Dendritic cell treated with granulocyte-macrophage colony-stimulating factor and Interleukin-4, amounts not matched to agents 40 ng/mL and 50 ng/mL, for 4 days (primary cell): Measurements from ENCODE around the gene PC.

Experiments used
- H3K27ac Mint-ChIP-seq: one replicate; pipeline ENCODE4 v1.8.0; 2022; ENCODE audit warnings: mild to moderate bottlenecking, mixed read lengths
- H3K27me3 Mint-ChIP-seq: one replicate; pipeline ENCODE4 v1.8.0; 2022; ENCODE audit warnings: mild to moderate bottlenecking, mixed read lengths
- H3K36me3 Mint-ChIP-seq: one replicate; pipeline ENCODE4 v1.8.0; 2022; ENCODE audit warnings: low read depth, mixed read lengths
- H3K4me1 Mint-ChIP-seq: one replicate; pipeline ENCODE4 v1.8.0; 2022; ENCODE audit warnings: low read depth, mixed read lengths
- H3K4me3 Mint-ChIP-seq: one replicate; pipeline ENCODE4 v1.8.0; 2022; ENCODE audit warnings: mild to moderate bottlenecking, moderate library complexity, mixed read lengths
- H3K9me3 Mint-ChIP-seq: one replicate; pipeline ENCODE4 v1.8.0; 2022; ENCODE audit warnings: mixed read lengths
- intact Hi-C: fragments of 100-400 bp; cut with micrococcal nuclease; formaldehyde crosslinking; loops from one replicate; pipeline ENCODE4 v1.15.0; 2022

Gene PC

GRCh38 chr11:66848671-66849500, 109.3 kb downstream of the PC start:
- Mint-ChIP-seq H3K9me3 (no peaks in the 10 kb centered on the region), H3K36me3 (peaks cover 63% of the 10 kb centered on the region), H3K4me3 (no peak overlapping the region), H3K27ac (no peak overlapping the region), H3K4me1 (peaks cover 58% of the 10 kb centered on the region), H3K27me3 (no peaks in the 10 kb centered on the region)
- intact Hi-C loops = no loop called here

DNA sequence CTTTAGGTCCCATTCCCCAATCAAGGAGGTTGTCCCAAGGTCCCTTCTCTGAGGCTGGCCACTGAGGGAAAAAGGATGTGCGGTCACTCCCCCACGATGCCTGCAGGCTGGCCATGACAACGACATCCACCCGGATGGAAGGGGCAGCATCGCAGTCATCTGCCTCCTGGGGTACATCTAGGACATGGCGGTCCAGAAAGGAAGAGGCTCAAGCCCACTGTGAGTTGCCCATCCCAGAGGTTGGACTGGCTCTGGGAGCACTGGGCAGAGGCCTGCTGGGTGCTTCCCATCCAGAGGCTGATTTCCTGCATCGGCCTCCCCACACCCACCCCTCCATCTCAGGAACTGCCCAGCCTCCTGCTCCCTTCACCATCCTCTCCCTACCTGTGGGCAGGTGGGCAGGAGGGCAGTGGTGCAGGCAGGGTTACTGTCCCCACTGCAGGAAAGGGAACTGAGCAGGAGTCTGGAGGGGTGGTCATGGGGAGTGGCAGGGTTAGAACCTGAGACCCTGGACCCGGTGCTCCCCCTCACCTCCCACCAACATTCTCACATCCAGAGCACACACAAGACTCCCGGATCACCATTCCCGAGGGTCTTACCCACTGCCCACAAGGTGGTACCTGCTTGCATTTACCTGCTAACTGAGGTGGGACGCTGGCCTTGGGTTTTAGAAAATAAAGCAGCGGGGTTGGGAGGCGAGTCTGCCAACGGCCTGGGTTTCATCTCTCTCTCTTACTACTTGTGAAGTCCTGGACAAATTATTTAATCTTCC, 110.5 kb downstream of the PC start:
- H3K27me3 Mint-ChIP-seq = no peaks in the 10 kb centered on the region

GRCh38 chr11:66846671-66847091, 111.5 kb downstream of the PC start:
- Mint-ChIP-seq H3K27ac (peak overlapping the region; percentile 53), H3K4me1 (peaks cover 57% of the 10 kb centered on the region), H3K27me3 (no peaks in the 10 kb centered on the region), H3K9me3 (no peaks in the 10 kb centered on the region), H3K4me3 (no peak overlapping the region), H3K36me3 (peaks cover 70% of the 10 kb centered on the region)
- intact Hi-C loops = no loop called here

More for the DNA sequence above, 110.5 kb downstream of the PC start:
- no peak overlapping the region for H3K4me3 Mint-ChIP-seq
- H3K27ac Mint-ChIP-seq = no peak overlapping the region
- H3K36me3 Mint-ChIP-seq = peaks cover 61% of the 10 kb centered on the region
- intact Hi-C loops = no loop called here
- H3K9me3 Mint-ChIP-seq = no peaks in the 10 kb centered on the region
- H3K4me1 Mint-ChIP-seq = peaks cover 56% of the 10 kb centered on the region

- Mint-ChIP-seq H3K36me3 (peaks cover 73% of the 10 kb centered on the region), H3K4me3 (no peak overlapping the region), H3K9me3 (no peaks in the 10 kb centered on the region), H3K27ac (peak overlapping the region; percentile 53), H3K4me1 (peaks cover 55% of the 10 kb centered on the region), H3K27me3 (no peaks in the 10 kb centered on the region)
- intact Hi-C loops = no loop called here
Measured at GRCh38 chr11:66845876-66846212, 112.3 kb downstream of the PC start.

DNA sequence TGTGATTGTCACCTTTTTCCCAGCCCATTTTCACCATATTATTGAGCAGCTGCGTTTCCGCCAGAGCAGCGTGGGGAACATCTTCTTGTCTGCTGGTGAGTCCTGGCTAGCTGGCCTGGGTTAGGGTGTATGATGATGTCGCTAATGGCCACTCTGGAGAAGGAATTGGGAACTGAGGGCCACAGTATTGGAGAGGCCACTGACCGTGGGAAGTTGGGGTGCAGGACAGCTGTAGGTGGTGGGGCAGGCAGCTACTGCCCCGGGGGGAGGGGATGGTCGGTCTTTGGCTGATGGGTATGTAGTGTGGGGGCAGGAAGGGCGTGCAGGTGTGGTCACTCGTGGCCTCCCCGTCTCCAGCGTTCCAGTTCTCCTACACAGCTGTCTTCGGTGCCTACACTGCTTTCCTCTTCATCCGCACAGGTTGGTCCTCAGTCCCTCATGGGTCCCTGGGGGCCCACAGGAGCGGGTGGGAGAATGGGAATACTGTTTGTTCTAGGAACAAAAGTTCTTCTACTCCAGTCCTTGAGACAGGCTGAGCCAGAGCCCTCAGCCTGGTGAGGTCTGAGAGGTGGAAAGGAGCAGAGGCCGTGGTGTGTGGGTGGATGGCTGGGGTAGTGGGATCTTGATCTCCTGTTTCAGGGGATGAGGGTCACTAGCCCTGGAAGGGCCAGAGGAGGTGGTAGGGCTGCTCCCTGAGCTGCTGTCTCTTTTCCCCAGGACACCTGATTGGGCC, 112.9 kb downstream of the PC start:
- H3K4me1 Mint-ChIP-seq = peaks cover 56% of the 10 kb centered on the region
- no peak overlapping the region for H3K27ac Mint-ChIP-seq
- no peak overlapping the region for H3K4me3 Mint-ChIP-seq
- no peaks in the 10 kb centered on the region for H3K27me3 Mint-ChIP-seq
- intact Hi-C loops = no loop called here
- H3K9me3 Mint-ChIP-seq = no peaks in the 10 kb centered on the region
- peaks cover 73% of the 10 kb centered on the region for H3K36me3 Mint-ChIP-seq

DNA sequence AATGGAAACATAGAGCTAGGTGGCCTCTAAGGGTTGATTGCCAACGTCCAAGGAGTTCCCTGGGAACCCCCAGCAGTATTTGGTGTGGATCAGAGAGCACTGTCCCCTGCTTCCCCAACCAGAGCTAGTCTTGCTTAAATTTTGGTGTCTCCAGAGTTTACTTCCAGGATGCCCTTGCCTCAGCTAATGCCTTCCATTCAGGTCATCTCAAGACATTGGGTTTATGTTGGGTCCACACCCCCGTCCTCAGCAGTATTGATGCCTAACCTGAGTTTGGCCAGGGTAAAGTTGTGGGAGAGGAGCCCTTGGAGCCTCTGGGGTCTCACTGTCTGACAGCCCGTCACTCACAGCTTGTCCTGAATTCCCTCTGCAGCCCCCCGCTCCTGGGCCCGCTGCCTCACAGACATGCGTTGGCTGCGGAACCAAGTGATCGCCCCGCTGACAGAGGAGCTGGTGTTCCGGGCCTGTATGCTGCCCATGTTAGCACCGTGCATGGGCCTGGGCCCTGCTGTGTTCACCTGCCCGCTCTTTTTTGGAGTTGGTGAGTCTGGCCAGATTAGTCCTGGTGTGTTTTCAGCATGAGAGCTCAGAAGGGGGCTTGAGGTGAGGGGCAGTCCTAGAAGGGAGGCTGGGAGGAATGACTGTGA, 113.6 kb downstream of the PC start:
- H3K27me3 Mint-ChIP-seq = no peaks in the 10 kb centered on the region
- peaks cover 63% of the 10 kb centered on the region for H3K4me1 Mint-ChIP-seq
- H3K36me3 Mint-ChIP-seq = peaks cover 73% of the 10 kb centered on the region
- H3K9me3 Mint-ChIP-seq = no peaks in the 10 kb centered on the region
- peak overlapping the region; percentile 94 for H3K27ac Mint-ChIP-seq
- peak overlapping the region; percentile 82 for H3K4me3 Mint-ChIP-seq
- intact Hi-C loops = no loop called here

GRCh38 chr11:66843776-66844495, 114.2 kb downstream of the PC start:
- H3K4me1 Mint-ChIP-seq = peaks cover 63% of the 10 kb centered on the region
- no peaks in the 10 kb centered on the region for H3K9me3 Mint-ChIP-seq
- peaks cover 70% of the 10 kb centered on the region for H3K36me3 Mint-ChIP-seq
- H3K27ac Mint-ChIP-seq = peak overlapping the region; percentile 94
- peak overlapping the region; percentile 82 for H3K4me3 Mint-ChIP-seq
- H3K27me3 Mint-ChIP-seq = no peaks in the 10 kb centered on the region
- intact Hi-C loops = no loop called here

GRCh38 chr11:66842896-66843775, 115.0 kb downstream of the PC start, which contains the start of gene RCE1:
Gene RCE1, plus strand, starts transcription at chr11:66843441. Its CDS starts 15 bp downstream, at chr11:66843456.
- Mint-ChIP-seq H3K4me1 (peaks cover 63% of the 10 kb centered on the region), H3K27ac (peak within 1 kb of the TSS; percentile 94), H3K4me3 (peak within 1 kb of the TSS; percentile 82), H3K9me3 (no peaks in the 10 kb centered on the region), H3K36me3 (peaks cover 63% of the 10 kb centered on the region), H3K27me3 (no peaks in the 10 kb centered on the region)
- intact Hi-C loops = no loop called here

- Mint-ChIP-seq H3K36me3 (peaks cover 62% of the 10 kb centered on the region), H3K9me3 (no peaks in the 10 kb centered on the region), H3K4me3 (peak overlapping the region; percentile 82), H3K27me3 (no peaks in the 10 kb centered on the region), H3K27ac (peak overlapping the region; percentile 94), H3K4me1 (peaks cover 63% of the 10 kb centered on the region)
- intact Hi-C loops = no loop called here
Measured at GRCh38 chr11:66842501-66842895, 115.7 kb downstream of the PC start.

DNA sequence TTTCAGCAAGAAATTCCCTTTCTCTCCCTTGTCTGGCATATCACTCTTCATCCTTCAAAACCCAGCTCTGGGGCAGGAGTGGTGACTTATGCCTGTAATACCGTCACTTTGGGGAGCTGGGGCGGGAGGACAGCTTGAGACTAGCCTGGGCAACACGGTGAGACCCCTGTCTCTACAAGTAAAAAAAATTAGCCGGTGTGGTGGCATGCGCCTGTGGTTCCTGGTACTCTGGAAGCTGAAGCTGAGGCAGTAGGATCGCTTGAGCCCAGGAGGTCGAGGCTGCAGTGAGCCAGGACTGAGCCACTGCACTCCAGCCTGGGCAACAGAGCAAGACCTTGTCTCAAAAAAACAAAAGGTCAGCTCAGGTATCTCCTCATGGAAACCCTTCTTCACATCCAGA, 116.3 kb downstream of the PC start:
- no peaks in the 10 kb centered on the region for H3K9me3 Mint-ChIP-seq
- H3K27ac Mint-ChIP-seq = peak overlapping the region; percentile 94
- H3K4me1 Mint-ChIP-seq = peaks cover 60% of the 10 kb centered on the region

DNA sequence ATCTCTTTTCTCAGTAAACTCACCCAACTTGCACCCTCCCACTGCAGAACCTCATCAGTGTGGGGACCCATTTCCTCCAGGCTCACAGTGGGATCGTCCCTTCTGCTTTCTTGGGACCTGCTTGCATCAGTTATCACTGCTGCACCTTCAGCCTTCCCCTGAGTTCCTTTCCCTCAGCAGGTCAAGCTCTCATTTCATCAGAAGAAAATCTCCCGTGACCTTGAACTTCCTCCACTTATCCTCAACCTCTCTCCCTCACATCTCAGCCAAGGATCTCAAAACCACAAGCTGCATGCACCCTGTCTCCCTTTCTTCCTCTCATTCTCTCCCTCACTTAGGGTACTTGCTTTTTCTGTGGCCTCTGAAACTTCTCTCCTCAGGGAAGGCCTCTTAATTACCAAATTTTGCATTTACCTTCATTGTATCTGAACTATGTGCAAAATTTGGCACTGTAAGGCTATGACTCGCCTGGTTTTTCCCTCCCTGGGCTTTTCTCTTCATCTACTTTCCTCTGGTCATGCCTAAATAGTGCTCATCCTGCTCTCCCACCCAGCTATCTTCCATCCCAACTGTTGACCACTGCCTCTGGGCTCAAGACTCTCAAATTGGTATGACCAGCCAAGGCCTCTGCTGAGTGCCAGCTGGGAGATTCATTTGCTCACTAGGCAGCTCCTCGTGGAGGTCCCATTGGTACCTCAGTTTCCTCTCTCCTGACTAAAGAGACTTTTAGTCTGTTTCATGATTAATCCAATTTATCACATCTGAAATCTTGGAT, 117.7 kb downstream of the PC start:
- Mint-ChIP-seq H3K27me3 (no peaks in the 10 kb centered on the region), H3K27ac (peak overlapping the region; percentile 37), H3K36me3 (peaks cover 43% of the 10 kb centered on the region), H3K4me3 (no peak overlapping the region), H3K9me3 (no peaks in the 10 kb centered on the region), H3K4me1 (peaks cover 46% of the 10 kb centered on the region)
- intact Hi-C loops = no loop called here

More for the DNA sequence above, 116.3 kb downstream of the PC start:
- peaks cover 57% of the 10 kb centered on the region for H3K36me3 Mint-ChIP-seq
- H3K27me3 Mint-ChIP-seq = no peaks in the 10 kb centered on the region
- intact Hi-C loops = no loop called here
- H3K4me3 Mint-ChIP-seq = peak overlapping the region; percentile 82
